ENCODE data around the gene PLEKHG7. TPM values are rescaled to one million over a fixed set of nuclear protein-coding genes. Genes with fewer than 3 reads are reported as not detected.

The PLEKHG7 gene
- total RNA-seq, 1 donor = 0.42 TPM

DNA sequence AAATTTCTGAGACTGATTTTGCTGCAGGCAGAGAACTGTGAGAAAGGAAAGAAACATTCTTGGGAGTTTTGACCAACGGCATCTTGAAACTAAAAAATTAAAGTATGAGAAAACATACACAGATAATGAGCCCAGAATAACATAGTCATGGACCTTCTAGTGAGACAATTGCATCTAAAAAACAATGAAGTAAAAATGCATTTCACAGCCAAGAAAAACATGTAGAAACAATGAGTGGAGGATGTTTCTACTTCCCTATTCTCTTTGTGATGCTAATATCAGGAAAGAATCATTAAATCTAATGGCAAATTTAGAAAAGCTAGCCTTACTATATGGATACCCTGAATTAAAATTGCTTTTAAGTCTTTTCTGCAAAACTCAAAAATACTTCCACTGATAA, 12.2 kb upstream of the PLEKHG7 start:
- peaks cover 3% of the 10 kb centered on the region for H3K27me3 ChIP-seq (ENCODE audit: insufficient read depth, low read length)
- H3K9me3 ChIP-seq (ENCODE audit: low read depth, low read length) = no peaks in the 10 kb centered on the region
- H3K4me1 ChIP-seq (ENCODE audit: insufficient read depth, low read length) = no peaks in the 10 kb centered on the region
- H3K4me3 ChIP-seq (ENCODE audit: low read length) = no peak overlapping the region

DNA sequence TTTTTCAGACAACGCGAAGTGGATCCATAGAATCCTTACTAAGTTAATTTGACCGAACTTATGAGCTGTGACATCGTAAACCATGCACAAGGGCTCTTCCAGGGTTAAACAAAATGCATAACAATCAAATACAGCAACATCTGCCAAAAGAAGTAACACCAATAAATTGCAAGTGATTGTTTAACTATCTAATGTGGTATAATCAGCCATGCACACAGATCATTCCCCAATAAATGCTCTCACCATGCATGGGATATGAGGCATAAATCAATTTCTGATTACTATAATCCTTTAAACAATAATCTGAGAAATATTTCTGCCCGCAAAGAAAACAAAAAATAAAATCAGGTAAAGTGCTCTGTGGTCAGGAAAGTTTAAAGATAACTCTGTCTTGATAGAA, 7.7 kb upstream of the PLEKHG7 start:
- Histone ChIP-seq H3K4me3 (ENCODE audit: low read length) (no peak overlapping the region), H3K4me1 (ENCODE audit: insufficient read depth, low read length) (no peaks in the 10 kb centered on the region), H3K27me3 (ENCODE audit: insufficient read depth, low read length) (no peaks in the 10 kb centered on the region), H3K9me3 (ENCODE audit: low read depth, low read length) (no peaks in the 10 kb centered on the region)

DNA sequence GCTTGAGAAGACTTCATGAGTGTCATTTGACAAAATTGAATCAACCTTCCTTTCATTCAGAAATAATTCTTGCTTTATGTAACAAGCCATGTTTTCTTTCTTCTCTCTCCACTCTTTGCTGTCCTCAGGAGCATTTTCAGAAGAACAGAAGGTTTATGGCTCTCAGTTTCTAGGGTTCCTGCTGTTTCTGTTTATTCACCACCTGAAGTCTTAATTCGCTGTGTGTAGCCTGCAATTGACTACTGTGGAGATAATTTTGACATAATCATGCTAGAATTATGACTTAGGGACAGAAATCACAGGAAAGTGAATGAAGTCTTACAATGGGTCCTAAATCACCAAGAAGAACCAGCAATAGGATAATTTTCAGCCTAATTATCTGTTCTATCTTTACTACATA, 7.2 kb upstream of the PLEKHG7 start:
- H3K27me3 ChIP-seq (ENCODE audit: insufficient read depth, low read length) = no peaks in the 10 kb centered on the region
- no peaks in the 10 kb centered on the region for H3K9me3 ChIP-seq (ENCODE audit: low read depth, low read length)
- H3K4me3 ChIP-seq (ENCODE audit: low read length) = no peak overlapping the region
- H3K4me1 ChIP-seq (ENCODE audit: insufficient read depth, low read length) = no peaks in the 10 kb centered on the region

DNA sequence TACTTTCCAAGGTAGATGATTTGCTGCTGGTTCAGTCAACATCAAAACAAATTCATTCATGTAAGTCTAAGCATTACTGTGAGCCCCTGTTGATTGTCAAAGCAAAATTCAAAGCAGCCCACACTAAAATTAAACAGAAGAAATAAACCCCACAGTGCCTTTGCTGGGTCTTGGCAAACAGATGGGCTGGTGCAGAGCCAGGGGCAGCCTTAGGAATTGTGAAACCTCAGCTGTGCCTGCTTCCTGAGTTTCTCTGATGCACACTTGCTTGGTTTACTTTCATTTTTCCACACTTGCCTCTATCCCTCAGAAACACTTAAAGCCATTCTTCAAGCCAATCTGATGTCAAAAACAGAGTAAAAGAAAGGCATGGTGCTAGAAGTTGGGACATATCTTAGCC, 6.6 kb upstream of the PLEKHG7 start:
- Histone ChIP-seq H3K27me3 (ENCODE audit: insufficient read depth, low read length) (no peaks in the 10 kb centered on the region), H3K9me3 (ENCODE audit: low read depth, low read length) (no peaks in the 10 kb centered on the region), H3K4me1 (ENCODE audit: insufficient read depth, low read length) (no peaks in the 10 kb centered on the region), H3K4me3 (ENCODE audit: low read length) (no peak overlapping the region)

DNA sequence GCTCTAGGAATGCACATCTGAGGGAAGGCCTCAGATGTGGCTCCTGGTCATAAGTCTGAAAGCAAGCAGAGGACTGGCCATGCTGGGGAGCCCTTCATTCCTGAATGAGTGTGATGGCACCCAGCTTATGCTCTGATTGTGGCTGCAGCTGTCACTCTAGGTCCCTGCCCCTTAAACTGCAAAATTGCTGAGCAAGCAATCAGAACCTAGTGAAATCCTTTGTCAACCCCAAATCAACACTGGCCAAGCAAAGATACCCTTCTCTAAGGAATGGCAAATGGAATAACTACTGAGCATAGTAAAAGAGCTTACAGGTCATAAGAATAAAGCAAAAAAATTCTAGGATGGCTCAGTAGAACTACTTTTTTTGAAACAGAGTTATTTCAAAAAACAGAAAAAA, 4.3 kb upstream of the PLEKHG7 start:
- Histone ChIP-seq H3K4me3 (ENCODE audit: low read length) (no peak overlapping the region), H3K9me3 (ENCODE audit: low read depth, low read length) (no peaks in the 10 kb centered on the region), H3K4me1 (ENCODE audit: insufficient read depth, low read length) (no peaks in the 10 kb centered on the region), H3K27me3 (ENCODE audit: insufficient read depth, low read length) (no peaks in the 10 kb centered on the region)

DNA sequence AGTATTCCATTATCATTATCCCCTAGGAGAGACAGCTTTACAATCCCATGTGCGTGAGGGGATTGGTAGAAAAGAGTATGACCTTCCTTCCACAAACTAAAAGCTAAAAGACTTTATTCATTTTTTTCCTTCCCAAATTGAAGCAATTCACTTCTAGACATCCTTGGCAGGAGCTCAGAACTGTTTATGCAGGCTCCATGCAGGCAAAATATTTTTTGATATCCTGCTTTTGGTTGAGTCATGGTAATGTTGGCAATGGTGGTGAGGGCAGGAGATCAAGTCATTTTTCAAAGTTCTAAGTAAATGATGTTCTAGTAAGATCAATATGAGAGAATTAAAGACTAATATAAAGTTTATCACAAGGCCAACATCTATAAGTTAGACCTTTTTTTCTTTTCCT, 1.3 kb upstream of the PLEKHG7 start:
- Histone ChIP-seq H3K27me3 (ENCODE audit: insufficient read depth, low read length) (no peaks in the 10 kb centered on the region), H3K4me1 (ENCODE audit: insufficient read depth, low read length) (no peaks in the 10 kb centered on the region), H3K9me3 (ENCODE audit: low read depth, low read length) (no peaks in the 10 kb centered on the region), H3K4me3 (ENCODE audit: low read length) (no peak overlapping the region)

DNA sequence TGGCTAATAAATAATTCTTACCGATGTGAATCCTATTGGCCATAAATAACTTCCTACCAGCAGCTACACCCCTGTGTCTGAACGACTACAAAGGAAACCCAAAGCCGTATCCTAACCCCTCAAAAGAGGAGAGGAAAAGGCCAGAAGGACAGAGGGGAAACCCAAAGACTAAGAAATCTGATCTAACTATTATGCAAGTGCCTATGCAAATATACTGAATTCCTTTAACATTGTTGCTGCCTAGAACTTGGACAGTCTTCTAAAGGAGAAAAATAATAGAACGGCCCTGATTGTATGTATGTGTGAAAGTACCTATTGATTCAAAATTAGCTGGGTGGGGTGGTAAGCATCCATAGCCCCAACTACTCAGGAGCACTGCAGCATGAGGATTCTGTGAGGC, 997 bp downstream of the PLEKHG7 start:
- H3K9me3 ChIP-seq (ENCODE audit: low read depth, low read length) = no peaks in the 10 kb centered on the region
- H3K27me3 ChIP-seq (ENCODE audit: insufficient read depth, low read length) = no peaks in the 10 kb centered on the region
- H3K4me3 ChIP-seq (ENCODE audit: low read length) = no peak overlapping the region
- no peaks in the 10 kb centered on the region for H3K4me1 ChIP-seq (ENCODE audit: insufficient read depth, low read length)

DNA sequence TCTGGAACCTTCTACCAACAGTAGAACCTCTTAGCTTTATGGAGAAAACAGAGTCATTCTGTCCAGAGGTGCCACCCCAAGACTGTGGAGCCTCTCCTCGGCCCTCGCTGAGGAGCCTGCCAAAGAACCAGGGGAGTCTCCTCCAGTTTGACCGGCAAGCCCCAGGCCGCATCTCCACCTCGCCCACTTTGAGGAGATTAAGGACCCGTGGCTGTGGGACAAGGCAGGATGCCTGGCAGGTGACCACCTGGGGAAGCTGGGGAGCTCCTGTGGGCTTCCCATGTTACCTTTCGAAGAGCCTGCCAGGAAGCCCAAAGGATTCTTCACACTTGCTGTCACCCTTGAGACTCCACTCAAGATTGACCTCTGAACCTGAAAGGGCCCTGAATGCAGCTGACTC, 3.8 kb downstream of the PLEKHG7 start:
- H3K9me3 ChIP-seq (ENCODE audit: low read depth, low read length) = no peaks in the 10 kb centered on the region
- H3K27me3 ChIP-seq (ENCODE audit: insufficient read depth, low read length) = no peaks in the 10 kb centered on the region
- H3K4me1 ChIP-seq (ENCODE audit: insufficient read depth, low read length) = no peaks in the 10 kb centered on the region
- no peak overlapping the region for H3K4me3 ChIP-seq (ENCODE audit: low read length)

DNA sequence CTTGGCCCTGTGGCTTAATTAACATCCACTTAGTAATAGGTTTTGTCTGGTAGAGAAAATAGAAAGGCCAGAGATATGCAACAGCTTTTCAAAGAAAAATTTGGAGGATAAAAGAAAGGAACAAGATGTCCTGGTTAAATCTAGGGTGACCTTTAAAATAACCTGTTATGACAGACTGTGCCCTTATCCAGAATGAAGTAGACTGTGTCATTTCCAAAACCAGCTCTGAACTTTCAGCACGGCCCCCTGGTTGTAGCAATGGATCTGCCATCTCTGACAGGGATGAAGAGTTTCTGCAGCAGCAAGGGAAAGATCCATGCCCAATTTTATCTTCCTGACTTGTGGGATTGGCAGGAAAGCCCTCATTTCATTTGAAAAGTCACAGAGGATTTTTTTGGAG, 5.1 kb downstream of the PLEKHG7 start:
- Histone ChIP-seq H3K4me1 (ENCODE audit: insufficient read depth, low read length) (no peaks in the 10 kb centered on the region), H3K27me3 (ENCODE audit: insufficient read depth, low read length) (no peaks in the 10 kb centered on the region), H3K9me3 (ENCODE audit: low read depth, low read length) (no peaks in the 10 kb centered on the region), H3K4me3 (ENCODE audit: low read length) (no peak overlapping the region)

DNA sequence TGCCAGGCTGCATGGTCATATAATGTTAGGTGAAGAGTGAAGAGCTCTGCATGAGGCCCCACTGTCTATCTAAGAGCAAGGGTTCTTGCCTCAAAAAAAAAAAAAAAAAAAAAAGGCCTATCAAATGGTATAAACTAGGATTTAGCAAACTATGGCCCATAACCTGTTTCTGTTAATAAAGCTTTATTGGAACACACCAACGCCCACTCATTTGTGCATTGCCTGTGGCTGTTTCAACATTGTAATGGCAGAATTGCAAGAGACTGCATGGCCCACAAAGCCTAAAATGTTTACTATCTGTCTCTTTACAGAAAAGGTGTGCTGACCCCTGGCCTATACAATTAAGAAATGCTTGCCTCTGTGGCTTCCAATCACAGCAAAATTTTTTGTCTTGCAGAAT, 12.8 kb downstream of the PLEKHG7 start:
- H3K4me1 ChIP-seq (ENCODE audit: insufficient read depth, low read length) = no peaks in the 10 kb centered on the region
- no peaks in the 10 kb centered on the region for H3K27me3 ChIP-seq (ENCODE audit: insufficient read depth, low read length)
- no peak overlapping the region for H3K4me3 ChIP-seq (ENCODE audit: low read length)
- H3K9me3 ChIP-seq (ENCODE audit: low read depth, low read length) = no peaks in the 10 kb centered on the region

DNA sequence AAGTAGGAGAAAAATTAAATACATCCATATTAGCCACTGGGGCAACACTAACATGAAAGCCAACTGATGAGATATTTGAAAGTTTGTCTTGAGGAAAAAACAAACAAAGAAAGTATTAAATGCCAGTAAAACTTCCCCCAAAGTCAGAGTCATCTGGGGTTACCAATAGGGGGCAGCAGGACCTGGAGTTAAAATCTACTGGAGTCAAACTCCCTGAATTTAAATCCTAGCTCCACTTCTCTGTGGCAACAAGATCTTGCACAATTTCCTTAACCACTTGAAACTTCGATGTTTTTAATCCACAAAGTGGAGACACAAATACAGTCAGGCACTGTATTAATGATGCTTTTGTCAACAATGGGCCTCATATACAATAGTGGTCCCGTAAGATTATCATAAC, 14.4 kb downstream of the PLEKHG7 start:
- H3K4me3 ChIP-seq (ENCODE audit: low read length) = no peak overlapping the region

DNA sequence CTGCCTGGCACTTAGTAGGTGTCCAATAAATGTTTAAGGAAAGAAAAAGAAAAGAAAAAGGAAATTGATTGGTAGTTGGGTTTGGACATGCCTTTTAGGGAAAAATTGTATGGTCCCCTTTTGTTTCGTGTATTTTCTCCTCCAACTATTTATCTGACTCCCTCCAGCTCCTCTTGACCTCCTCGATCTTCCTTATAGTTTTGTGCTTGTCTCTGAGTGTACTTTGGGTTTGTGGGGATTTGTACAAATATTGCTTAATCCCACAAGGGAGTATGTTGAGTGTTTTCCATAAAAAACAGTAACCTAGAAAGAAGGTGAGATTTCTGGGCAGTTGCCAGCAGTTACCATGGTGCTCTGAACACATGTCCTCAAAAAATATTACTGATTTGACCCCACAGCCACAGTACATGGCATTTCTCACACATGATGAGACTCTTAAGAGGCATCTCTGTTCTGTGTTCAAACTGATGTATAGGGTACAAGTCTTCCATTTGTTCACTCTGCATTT, 15.7 kb downstream of the PLEKHG7 start:
- Histone ChIP-seq H3K9me3 (ENCODE audit: low read depth, low read length) (no peaks in the 10 kb centered on the region), H3K27me3 (ENCODE audit: insufficient read depth, low read length) (no peaks in the 10 kb centered on the region), H3K4me1 (ENCODE audit: insufficient read depth, low read length) (no peaks in the 10 kb centered on the region), H3K4me3 (ENCODE audit: low read length) (no peak overlapping the region)

More for the DNA sequence above, 14.4 kb downstream of the PLEKHG7 start:
- no peaks in the 10 kb centered on the region for H3K4me1 ChIP-seq (ENCODE audit: insufficient read depth, low read length)
- H3K27me3 ChIP-seq (ENCODE audit: insufficient read depth, low read length) = no peaks in the 10 kb centered on the region
- H3K9me3 ChIP-seq (ENCODE audit: low read depth, low read length) = no peaks in the 10 kb centered on the region

DNA sequence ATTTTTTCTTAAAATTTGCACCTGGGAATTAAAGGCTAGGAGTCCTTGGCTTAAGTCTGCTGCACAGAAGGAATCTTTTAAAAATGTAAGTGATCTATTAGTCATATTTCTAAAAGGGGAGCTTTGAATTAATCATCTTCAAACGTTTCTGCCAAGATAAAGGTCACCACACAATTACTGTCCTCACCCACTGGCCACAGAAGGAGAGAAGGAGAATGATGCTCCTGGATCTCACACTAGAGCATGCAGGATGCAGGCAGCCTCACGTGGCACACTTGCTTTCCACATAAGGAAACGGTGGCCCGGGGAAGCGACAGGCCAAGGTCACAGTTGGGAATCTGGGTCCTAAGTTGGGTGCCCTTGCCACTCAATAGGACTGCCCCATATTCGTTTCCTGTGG, 16.9 kb downstream of the PLEKHG7 start:
- no peak overlapping the region for H3K4me3 ChIP-seq (ENCODE audit: low read length)
- H3K27me3 ChIP-seq (ENCODE audit: insufficient read depth, low read length) = no peaks in the 10 kb centered on the region
- no peaks in the 10 kb centered on the region for H3K4me1 ChIP-seq (ENCODE audit: insufficient read depth, low read length)
- no peaks in the 10 kb centered on the region for H3K9me3 ChIP-seq (ENCODE audit: low read depth, low read length)

DNA sequence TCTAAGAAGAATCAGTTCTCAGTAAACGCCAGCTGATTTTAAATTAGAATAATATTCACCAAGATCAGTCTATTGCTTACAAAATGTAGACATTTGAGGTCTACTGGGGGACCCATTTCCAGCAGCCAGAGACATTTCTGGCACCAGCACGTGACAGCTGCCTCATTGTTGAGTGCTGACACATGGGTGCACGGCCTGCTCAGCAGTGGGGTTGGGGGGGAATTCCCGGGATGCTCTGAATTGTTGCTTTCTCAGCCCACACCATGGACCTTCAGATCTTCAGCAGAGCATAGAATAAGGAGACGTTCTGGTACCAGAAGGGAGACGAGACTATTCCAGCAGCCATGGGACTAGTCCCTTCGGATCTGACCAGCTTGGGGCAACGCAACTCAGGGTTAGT, 18.3 kb downstream of the PLEKHG7 start:
- H3K4me1 ChIP-seq (ENCODE audit: insufficient read depth, low read length) = no peaks in the 10 kb centered on the region
- H3K27me3 ChIP-seq (ENCODE audit: insufficient read depth, low read length) = no peaks in the 10 kb centered on the region
- H3K4me3 ChIP-seq (ENCODE audit: low read length) = no peak overlapping the region
- no peaks in the 10 kb centered on the region for H3K9me3 ChIP-seq (ENCODE audit: low read depth, low read length)

DNA sequence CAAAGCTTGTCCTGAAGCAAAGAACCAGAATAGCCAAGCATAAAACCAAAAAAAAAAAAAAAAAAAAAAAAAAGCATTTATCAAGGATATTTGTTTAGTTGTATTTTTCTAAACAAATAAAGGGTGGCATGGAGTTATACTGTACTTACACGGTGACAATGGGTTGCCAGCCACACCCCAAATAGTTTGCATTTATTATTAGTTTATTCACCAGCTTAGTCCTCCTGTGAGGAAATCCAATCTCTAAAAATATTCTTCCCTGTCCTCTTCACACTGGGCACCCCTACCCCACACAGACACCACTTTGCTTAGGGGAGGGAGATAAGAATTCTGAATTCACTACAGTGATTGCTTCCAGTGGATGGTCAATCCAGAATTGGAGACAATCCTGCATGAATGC, 18.9 kb downstream of the PLEKHG7 start:
- Histone ChIP-seq H3K4me3 (ENCODE audit: low read length) (no peak overlapping the region), H3K9me3 (ENCODE audit: low read depth, low read length) (no peaks in the 10 kb centered on the region), H3K27me3 (ENCODE audit: insufficient read depth, low read length) (no peaks in the 10 kb centered on the region), H3K4me1 (ENCODE audit: insufficient read depth, low read length) (no peaks in the 10 kb centered on the region)

DNA sequence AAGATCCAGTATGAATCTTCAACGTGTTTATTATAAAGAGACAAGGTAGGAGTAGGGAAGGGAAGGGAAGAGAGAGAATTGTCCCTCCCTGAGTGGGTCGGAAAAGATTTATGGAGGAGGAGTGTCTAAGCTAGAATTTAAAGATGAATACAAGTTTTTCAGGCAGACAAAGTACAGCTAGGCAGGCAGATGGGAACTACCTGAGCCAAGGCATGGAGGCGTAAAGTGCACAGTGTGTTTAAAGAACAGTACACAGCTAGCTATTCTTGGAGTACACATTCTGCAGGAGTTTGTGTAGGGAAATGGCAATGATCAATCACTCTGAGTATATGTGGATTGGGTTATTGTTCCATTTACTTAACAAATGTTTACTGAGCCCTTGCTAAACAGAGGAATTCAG, 20.1 kb downstream of the PLEKHG7 start:
- H3K9me3 ChIP-seq (ENCODE audit: low read depth, low read length) = no peaks in the 10 kb centered on the region
- no peak overlapping the region for H3K4me3 ChIP-seq (ENCODE audit: low read length)
- no peaks in the 10 kb centered on the region for H3K4me1 ChIP-seq (ENCODE audit: insufficient read depth, low read length)
- H3K27me3 ChIP-seq (ENCODE audit: insufficient read depth, low read length) = no peaks in the 10 kb centered on the region

DNA sequence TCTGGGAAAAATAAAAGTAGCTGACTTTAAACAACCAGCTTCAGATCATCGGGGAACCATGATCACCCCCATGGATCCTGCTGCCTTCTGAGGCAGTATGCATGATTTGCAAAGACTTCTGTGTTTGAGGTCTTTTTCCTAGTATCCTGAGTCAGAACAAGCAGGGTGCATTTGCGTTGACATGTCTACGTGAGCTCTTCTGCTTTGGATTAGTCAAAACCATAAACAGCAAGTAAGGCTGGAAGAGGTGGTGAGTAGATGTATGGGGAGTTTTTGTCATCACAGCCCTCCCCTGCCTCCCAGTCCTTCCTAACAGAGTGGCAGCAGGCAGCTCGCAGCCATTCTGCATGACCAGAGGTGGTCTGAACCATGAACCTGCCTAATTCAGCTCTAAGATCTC, 24.1 kb downstream of the PLEKHG7 start:
- H3K27me3 ChIP-seq (ENCODE audit: insufficient read depth, low read length) = peaks cover 2% of the 10 kb centered on the region
- H3K4me3 ChIP-seq (ENCODE audit: low read length) = no peak overlapping the region
- H3K4me1 ChIP-seq (ENCODE audit: insufficient read depth, low read length) = no peaks in the 10 kb centered on the region
- no peaks in the 10 kb centered on the region for H3K9me3 ChIP-seq (ENCODE audit: low read depth, low read length)

All from mononuclear cell (primary cell).